ENCODE measurements around the gene COX18. TPM values are rescaled to one million over a fixed set of nuclear protein-coding genes. Genes with fewer than 3 reads are reported as not detected.

Gene COX18, protein sequence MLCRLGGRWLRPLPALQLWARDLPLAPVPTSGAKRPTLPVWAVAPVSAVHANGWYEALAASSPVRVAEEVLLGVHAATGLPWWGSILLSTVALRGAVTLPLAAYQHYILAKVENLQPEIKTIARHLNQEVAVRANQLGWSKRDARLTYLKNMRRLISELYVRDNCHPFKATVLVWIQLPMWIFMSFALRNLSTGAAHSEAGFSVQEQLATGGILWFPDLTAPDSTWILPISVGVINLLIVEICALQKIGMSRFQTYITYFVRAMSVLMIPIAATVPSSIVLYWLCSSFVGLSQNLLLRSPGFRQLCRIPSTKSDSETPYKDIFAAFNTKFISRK
- 13.7 TPM for total RNA-seq

GRCh38 chr4:73069338-73070073 is at the start of gene COX18:
Gene COX18, minus strand, starts transcription at chr4:73069716. Its CDS starts 67 bp downstream, at chr4:73069649.
- Histone ChIP-seq H3K9me3 (ENCODE audit: low read depth, low read length) (no peaks in the 10 kb centered on the region), H3K4me1 (ENCODE audit: insufficient read depth, low read length) (peaks cover 17% of the 10 kb centered on the region), H3K4me3 (ENCODE audit: low read length) (peak within 1 kb of the TSS; percentile 57), H3K27me3 (ENCODE audit: insufficient read depth, low read length) (no peaks in the 10 kb centered on the region)

GRCh38 chr4:73109493-73109892 is 40.0 kb upstream of the COX18 start:
- no peaks in the 10 kb centered on the region for H3K9me3 ChIP-seq (ENCODE audit: low read depth, low read length)
- H3K4me1 ChIP-seq (ENCODE audit: insufficient read depth, low read length): no peaks in the 10 kb centered on the region
- H3K27me3 ChIP-seq (ENCODE audit: insufficient read depth, low read length): no peaks in the 10 kb centered on the region
- no peak overlapping the region for H3K4me3 ChIP-seq (ENCODE audit: low read length)

GRCh38 chr4:73104695-73105094 is 35.2 kb upstream of the COX18 start:
- Histone ChIP-seq H3K27me3 (ENCODE audit: insufficient read depth, low read length) (no peaks in the 10 kb centered on the region), H3K4me1 (ENCODE audit: insufficient read depth, low read length) (no peaks in the 10 kb centered on the region), H3K4me3 (ENCODE audit: low read length) (no peak overlapping the region), H3K9me3 (ENCODE audit: low read depth, low read length) (no peaks in the 10 kb centered on the region)

GRCh38 chr4:73103799-73104503 is 34.4 kb upstream of the COX18 start:
- no peaks in the 10 kb centered on the region for H3K4me1 ChIP-seq (ENCODE audit: insufficient read depth, low read length)
- H3K4me3 ChIP-seq (ENCODE audit: low read length): no peak overlapping the region
- no peaks in the 10 kb centered on the region for H3K9me3 ChIP-seq (ENCODE audit: low read depth, low read length)
- H3K27me3 ChIP-seq (ENCODE audit: insufficient read depth, low read length): no peaks in the 10 kb centered on the region

DNA sequence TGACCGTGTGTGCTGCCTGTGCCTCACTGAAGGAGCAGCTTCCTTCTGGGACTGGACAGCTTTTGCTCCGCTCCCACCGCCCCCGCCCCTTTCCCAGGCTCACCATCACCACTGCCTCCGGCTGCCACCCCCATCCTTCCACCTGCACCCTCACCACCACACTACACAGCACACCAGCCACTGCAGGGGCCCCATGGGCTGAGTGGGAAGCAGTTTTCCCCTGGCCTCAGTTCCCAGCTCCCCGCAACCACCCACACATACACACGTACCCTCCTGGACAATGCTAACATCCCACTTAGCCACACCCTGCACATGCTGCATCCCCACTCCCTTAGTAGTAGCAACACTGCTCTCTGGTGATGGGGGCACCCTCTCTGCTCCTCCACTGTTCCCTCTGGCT is 29.6 kb upstream of the COX18 start:
- H3K9me3 ChIP-seq (ENCODE audit: low read depth, low read length): no peaks in the 10 kb centered on the region
- H3K27me3 ChIP-seq (ENCODE audit: insufficient read depth, low read length): no peaks in the 10 kb centered on the region
- no peaks in the 10 kb centered on the region for H3K4me1 ChIP-seq (ENCODE audit: insufficient read depth, low read length)

GRCh38 chr4:73098713-73099112 is 29.2 kb upstream of the COX18 start:
- Histone ChIP-seq H3K9me3 (ENCODE audit: low read depth, low read length) (no peaks in the 10 kb centered on the region), H3K27me3 (ENCODE audit: insufficient read depth, low read length) (no peaks in the 10 kb centered on the region), H3K4me1 (ENCODE audit: insufficient read depth, low read length) (no peaks in the 10 kb centered on the region), H3K4me3 (ENCODE audit: low read length) (no peak overlapping the region)

More for the DNA sequence above, 29.6 kb upstream of the COX18 start:
- no peak overlapping the region for H3K4me3 ChIP-seq (ENCODE audit: low read length)

- Histone ChIP-seq H3K27me3 (ENCODE audit: insufficient read depth, low read length) (no peaks in the 10 kb centered on the region), H3K4me1 (ENCODE audit: insufficient read depth, low read length) (no peaks in the 10 kb centered on the region), H3K9me3 (ENCODE audit: low read depth, low read length) (no peaks in the 10 kb centered on the region), H3K4me3 (ENCODE audit: low read length) (no peak overlapping the region)
Observed at GRCh38 chr4:73098016-73098415, 28.5 kb upstream of the COX18 start.

DNA sequence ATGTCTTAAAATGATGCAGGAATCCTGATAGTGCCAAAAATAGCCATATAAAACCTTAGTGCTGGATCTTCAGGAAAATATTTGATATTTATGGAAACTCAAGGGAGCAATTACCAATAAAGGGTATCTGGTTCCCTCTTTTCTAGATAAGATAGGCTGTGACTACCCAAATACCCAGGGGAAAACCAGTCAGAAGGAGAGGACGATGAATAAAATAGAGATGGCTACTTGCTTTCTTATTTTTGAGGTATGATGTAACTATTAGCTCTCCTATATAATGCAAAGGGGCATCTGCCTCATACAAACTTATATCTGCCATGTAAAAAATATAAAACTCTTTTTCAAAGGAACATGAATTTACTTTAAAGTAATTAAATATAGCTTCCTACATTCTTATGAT is 23.4 kb upstream of the COX18 start:
- no peaks in the 10 kb centered on the region for H3K27me3 ChIP-seq (ENCODE audit: insufficient read depth, low read length)
- H3K9me3 ChIP-seq (ENCODE audit: low read depth, low read length): no peaks in the 10 kb centered on the region
- H3K4me1 ChIP-seq (ENCODE audit: insufficient read depth, low read length): no peaks in the 10 kb centered on the region
- H3K4me3 ChIP-seq (ENCODE audit: low read length): no peak overlapping the region

- Histone ChIP-seq H3K9me3 (ENCODE audit: low read depth, low read length) (no peaks in the 10 kb centered on the region), H3K4me1 (ENCODE audit: insufficient read depth, low read length) (peaks cover 6% of the 10 kb centered on the region), H3K4me3 (ENCODE audit: low read length) (no peak overlapping the region), H3K27me3 (ENCODE audit: insufficient read depth, low read length) (no peaks in the 10 kb centered on the region)
Observed at GRCh38 chr4:73090738-73091137, 21.2 kb upstream of the COX18 start.

GRCh38 chr4:73087871-73088270 is 18.4 kb upstream of the COX18 start:
- H3K27me3 ChIP-seq (ENCODE audit: insufficient read depth, low read length): no peaks in the 10 kb centered on the region
- H3K4me3 ChIP-seq (ENCODE audit: low read length): no peak overlapping the region
- no peaks in the 10 kb centered on the region for H3K9me3 ChIP-seq (ENCODE audit: low read depth, low read length)
- peaks cover 8% of the 10 kb centered on the region for H3K4me1 ChIP-seq (ENCODE audit: insufficient read depth, low read length)

DNA sequence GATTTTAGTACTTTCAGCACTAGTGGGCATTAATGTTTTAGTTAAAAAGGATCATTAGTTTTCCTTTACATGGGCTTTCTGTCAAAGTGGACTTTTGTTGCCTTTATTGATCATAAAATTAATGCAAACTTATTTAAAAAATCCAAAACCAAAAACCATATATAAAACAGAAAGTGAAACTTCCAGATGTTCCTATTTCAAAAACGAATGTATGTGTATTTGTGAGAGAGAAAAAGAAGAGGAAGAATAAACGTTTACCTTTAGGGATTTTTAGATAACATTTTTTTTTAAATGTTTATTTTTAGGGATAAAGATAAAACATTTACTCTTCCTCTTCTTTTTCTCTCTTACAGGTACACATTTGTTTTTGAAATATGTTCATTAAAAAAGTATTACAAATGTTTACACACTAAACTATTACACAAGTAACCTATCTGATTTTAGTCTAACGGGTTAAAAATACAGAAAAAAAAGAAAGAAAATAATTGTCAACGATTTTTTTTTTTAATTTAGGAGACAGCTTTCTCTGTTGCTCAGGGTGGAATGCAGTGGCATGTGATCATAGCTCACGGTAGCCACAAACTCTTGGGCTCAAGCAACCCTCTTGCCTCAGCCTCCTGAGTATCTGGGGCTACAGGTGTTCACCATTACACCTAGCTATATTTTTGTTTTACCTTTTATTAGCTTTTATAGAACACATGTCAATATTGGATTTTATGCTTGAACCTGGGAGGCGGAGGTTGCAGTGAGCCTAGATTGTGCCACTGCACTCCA is 16.8 kb upstream of the COX18 start:
- Histone ChIP-seq H3K27me3 (ENCODE audit: insufficient read depth, low read length) (no peaks in the 10 kb centered on the region), H3K9me3 (ENCODE audit: low read depth, low read length) (no peaks in the 10 kb centered on the region), H3K4me3 (ENCODE audit: low read length) (peak overlapping the region; percentile 0), H3K4me1 (ENCODE audit: insufficient read depth, low read length) (peaks cover 8% of the 10 kb centered on the region)

DNA sequence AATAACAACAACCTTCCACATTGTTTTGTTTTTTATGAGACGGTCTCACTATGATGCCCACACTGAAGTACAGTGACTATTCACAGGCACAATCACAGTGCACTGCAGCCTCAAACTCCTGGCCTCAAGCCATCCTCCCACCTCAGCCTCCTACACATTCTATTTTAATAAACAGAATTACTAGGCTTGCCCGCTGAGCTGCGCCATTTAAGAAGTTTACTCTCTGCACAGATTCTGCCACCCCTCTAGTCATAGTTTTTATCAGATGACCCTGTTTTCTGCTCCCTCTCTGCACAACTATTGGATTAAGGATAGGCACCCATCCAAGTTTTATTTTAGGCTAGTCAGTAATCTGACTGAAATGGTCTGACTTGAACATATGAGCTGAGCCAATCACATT is 11.3 kb upstream of the COX18 start:
- no peaks in the 10 kb centered on the region for H3K27me3 ChIP-seq (ENCODE audit: insufficient read depth, low read length)
- H3K4me1 ChIP-seq (ENCODE audit: insufficient read depth, low read length): peaks cover 3% of the 10 kb centered on the region
- no peak overlapping the region for H3K4me3 ChIP-seq (ENCODE audit: low read length)
- no peaks in the 10 kb centered on the region for H3K9me3 ChIP-seq (ENCODE audit: low read depth, low read length)

- Histone ChIP-seq H3K9me3 (ENCODE audit: low read depth, low read length) (no peaks in the 10 kb centered on the region), H3K4me1 (ENCODE audit: insufficient read depth, low read length) (no peaks in the 10 kb centered on the region), H3K27me3 (ENCODE audit: insufficient read depth, low read length) (no peaks in the 10 kb centered on the region), H3K4me3 (ENCODE audit: low read length) (no peak overlapping the region)
Observed at GRCh38 chr4:73075832-73076231, 6.3 kb upstream of the COX18 start.

DNA sequence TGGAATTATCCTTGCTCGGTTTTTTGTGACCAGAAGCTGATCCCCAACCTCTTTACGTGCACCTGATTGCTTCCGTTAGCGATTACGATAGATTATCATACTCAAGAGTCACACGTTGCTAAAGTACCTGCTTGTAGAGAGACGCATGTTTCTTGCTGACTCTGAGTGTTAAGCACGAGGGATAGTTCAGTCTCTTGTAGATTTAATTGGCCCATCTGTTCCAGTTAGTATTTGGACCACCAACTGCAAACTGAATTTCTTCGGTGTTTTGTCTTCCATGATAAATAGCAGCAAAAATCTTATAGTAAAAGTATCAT is 516 bp upstream of the COX18 start:
- no peaks in the 10 kb centered on the region for H3K27me3 ChIP-seq (ENCODE audit: insufficient read depth, low read length)
- no peaks in the 10 kb centered on the region for H3K9me3 ChIP-seq (ENCODE audit: low read depth, low read length)
- H3K4me1 ChIP-seq (ENCODE audit: insufficient read depth, low read length): peaks cover 17% of the 10 kb centered on the region
- H3K4me3 ChIP-seq (ENCODE audit: low read length): peak overlapping the region; percentile 57
